Ovary (tissue), 9 donors: ENCODE measurements around the gene JPT2. TPM values are rescaled to one million over a fixed set of nuclear protein-coding genes. Genes with fewer than 3 reads are reported as not detected.

ENCODE experiments used
- DNase-seq, 5 donors: peaks; one replicate each; pipeline ENCODE4 v3.0.0-alpha.2; 2019 to 2020
- H3K27ac ChIP-seq, 2 donors: fragments of 200-600 bp; one replicate each; pipeline versions ENCODE4 v1.5.1 to v1.8.0; 2019 to 2022
- H3K27me3 ChIP-seq: fragments of 200-600 bp; one replicate; pipeline ENCODE4 v1.8.0; 2022
- H3K36me3 ChIP-seq: fragments of 200-600 bp; sonication (generic); one replicate; pipeline ENCODE4 v1.5.1; 2019
- H3K4me1 ChIP-seq: one replicate; pipeline ENCODE4 v1.8.1; 2013; ENCODE audit warnings: mild to moderate bottlenecking, moderate library complexity; ENCODE audit not compliant: insufficient read depth
- H3K4me3 ChIP-seq: fragments of 200-600 bp; sonication (generic); one replicate; pipeline ENCODE4 v1.5.1; 2017
- H3K9me3 ChIP-seq, 2 donors: fragments of 200-600 bp in 1 of 2; sonication (generic) in 1 of 2; one replicate each; pipeline versions ENCODE4 v1.5.1 to v1.8.1; 2013 to 2019; ENCODE audit warnings: mild to moderate bottlenecking in 1 of 2, moderate library complexity in 1 of 2
- EP300 ChIP-seq: sonication (generic); formaldehyde crosslinking; IDR thresholded peaks from one replicate; pipeline ENCODE4 v1.6.1; 2017; ENCODE audit warnings: antibody characterized with exemption
- POLR2A ChIP-seq: fragments of 450-650 bp; IDR thresholded peaks from one replicate; pipeline ENCODE4 v1.6.1; 2017; ENCODE audit warnings: antibody characterized with exemption, mild to moderate bottlenecking, moderate library complexity
- WGBS, 3 donors: extraction: QIAGEN DNeasy Blood & Tissue Kit in 1 of 3; methylation state at CpG; one replicate each; pipeline versions ENCODE4 v1.1.5 to v1.1.7; 2013 to 2017; 5-methylcytosine and 5-hydroxymethylcytosine counted together
- intact Hi-C, 4 donors: fragments of 100-400 bp; cut with DNase I; formaldehyde crosslinking; loops; one replicate each; pipeline versions ENCODE4 v1.11.0 to v1.15.1; 2022 to 2023
- polyA plus RNA-seq, 2 donors: library from polyadenylated mRNA; stranded (reverse); fragments of 200-250 nt in 1 of 2; fragments of 350-450 nt in 1 of 2; fragmentation: Illumina TruSeq in 1 of 2; extraction: RNeasy Lipid Tissue Mini Kit (QIAGEN cat#74804) in 1 of 2; gene quantifications; one replicate each; pipeline ENCODE4 v1.2.3, GENCODE V29; 2013 to 2014
- total RNA-seq, 7 donors: library from RNA; depleted of rRNA in 2 of 7; stranded (reverse); fragments of >200 nt in 2 of 7; fragmentation: NEBNext Ultra II Directional in 3 of 7; extraction: Animal tissue kit (Norgen Biotek cat#: 25700) in 3 of 7; gene quantifications; one replicate each; pipeline versions ENCODE4 v1.1.0 to v1.2.4, GENCODE V29; 2016 to 2023
- TF ChIP-seq, protein P1 (sequence below), 3 donors: fragments of 450-650 bp in 2 of 3; fragments of 200-600 bp in 1 of 3; IDR thresholded peaks; one replicate each; pipeline versions ENCODE4 v1.5.1 to v1.8.0; 2016 to 2022; ENCODE audit warnings: antibody characterized with exemption in 3 of 3, mild to moderate bottlenecking in 1 of 3
- donor health status: DM: no; HTN: no; CAD: no; lungs with moderate emphysema.
- donor health status: DM: no; HTN: no; CAD: no.
- donor health status: Bipolar disorder and iron deficiency.
- donor health status: DM: yes; HTN: yes; CAD: no.
- donor health status: DM: no; HTN: no; CAD: no.
- donor health status: DM: yes; HTN: yes; CAD: no.

JPT2 gene
- total and polyA plus RNA-seq, 9 donors = 14.4 to 51.8 (median 44.1) TPM

DNA sequence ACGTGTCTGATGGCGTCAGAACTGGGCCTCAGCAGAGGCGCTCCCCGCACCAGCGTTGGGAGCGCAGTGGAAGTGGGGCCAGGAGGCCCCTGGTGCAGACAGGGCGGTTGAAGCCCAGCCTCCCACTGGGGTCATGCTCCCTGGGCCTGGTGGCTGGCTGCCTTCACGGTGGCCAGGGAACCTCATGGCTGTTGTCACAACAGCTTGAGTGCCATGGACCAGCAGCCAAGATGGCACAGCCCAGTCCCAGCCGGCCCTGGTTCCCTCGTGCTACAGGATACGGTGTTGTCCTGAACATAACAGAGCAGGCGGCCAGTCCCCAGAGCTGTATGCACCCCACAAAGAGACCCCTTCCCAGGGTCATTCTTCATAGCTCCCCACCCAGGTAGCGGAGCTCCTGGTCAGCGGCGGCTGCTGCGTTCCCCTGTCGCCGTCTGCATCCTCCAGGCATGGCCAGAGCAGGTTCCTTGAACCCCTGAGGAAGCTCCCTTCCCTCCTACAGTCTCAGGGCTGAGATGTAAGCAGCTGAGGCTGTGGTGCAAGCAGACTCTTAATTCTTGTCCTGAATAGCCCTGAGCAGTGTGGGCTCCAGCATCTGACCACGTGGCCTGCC, 63.6 kb downstream of the JPT2 start:
- no peaks in the 10 kb centered on the region for H3K36me3 ChIP-seq
- intact Hi-C loops = no loop called here
- WGBS, 3 donors = 87 to 92% (median 88%) methylated on average over 17 to 19 of the region's 19 CpGs

DNA sequence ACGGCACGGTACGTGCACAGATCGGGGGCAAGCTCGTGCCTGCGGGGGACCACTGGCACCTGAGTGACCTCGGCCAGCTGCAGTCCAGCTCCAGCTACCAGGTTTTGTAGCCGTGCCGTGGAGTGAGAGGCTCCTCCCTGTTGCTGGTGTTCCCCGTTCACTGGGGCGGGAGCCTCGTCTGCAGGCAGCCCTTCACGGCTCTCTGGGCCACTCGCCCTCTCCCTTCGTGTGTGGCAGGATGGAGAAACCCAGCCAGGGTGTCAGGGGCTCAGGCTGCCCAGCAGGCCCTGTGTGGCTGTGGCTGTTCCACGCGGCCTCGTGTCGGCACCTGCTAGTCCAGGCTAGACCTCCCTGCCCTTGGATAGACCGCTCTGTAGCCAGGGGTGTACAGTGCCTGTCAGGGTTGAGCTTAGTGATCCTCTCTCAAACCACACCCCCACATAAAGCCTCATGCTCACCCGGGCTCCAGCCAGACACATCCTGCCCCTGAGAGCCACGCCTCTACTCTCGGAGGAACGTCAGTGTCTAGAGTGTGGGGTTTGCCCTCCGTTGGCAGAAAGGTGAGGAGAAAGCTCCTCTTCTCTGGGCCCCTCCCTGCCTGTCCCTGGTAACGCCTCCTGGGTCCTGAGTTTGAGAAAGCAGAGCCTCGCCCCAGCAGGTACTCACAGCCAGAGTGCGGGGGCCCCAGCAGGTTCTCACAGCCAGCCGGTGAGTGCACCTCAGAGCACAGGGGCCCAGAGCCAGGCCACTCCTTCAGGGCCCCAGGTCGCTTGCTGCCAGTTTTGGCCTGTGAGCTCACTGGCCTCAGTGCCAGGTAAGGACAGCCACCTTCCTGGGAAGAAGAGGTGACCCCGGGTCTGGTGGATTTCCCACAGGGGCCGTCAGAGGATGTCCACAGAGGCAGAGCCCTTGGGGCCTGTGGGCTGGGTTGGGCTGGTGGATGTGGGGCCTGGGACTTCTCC, 65.6 kb downstream of the JPT2 start:
- Histone ChIP-seq H3K4me3 (no peak overlapping the region), H3K9me3 (no peaks in the 10 kb centered on the region), H3K4me1 (no peaks in the 10 kb centered on the region), H3K27ac (no peak overlapping the region), H3K36me3 (no peaks in the 10 kb centered on the region), H3K27me3 (no peaks in the 10 kb centered on the region)
- intact Hi-C loops = no loop called here
- TF ChIP-seq, protein P1, sequence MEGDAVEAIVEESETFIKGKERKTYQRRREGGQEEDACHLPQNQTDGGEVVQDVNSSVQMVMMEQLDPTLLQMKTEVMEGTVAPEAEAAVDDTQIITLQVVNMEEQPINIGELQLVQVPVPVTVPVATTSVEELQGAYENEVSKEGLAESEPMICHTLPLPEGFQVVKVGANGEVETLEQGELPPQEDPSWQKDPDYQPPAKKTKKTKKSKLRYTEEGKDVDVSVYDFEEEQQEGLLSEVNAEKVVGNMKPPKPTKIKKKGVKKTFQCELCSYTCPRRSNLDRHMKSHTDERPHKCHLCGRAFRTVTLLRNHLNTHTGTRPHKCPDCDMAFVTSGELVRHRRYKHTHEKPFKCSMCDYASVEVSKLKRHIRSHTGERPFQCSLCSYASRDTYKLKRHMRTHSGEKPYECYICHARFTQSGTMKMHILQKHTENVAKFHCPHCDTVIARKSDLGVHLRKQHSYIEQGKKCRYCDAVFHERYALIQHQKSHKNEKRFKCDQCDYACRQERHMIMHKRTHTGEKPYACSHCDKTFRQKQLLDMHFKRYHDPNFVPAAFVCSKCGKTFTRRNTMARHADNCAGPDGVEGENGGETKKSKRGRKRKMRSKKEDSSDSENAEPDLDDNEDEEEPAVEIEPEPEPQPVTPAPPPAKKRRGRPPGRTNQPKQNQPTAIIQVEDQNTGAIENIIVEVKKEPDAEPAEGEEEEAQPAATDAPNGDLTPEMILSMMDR (IDR thresholded peaks at IDR 0.05) = no peak
- TF ChIP-seq POLR2A = no peak
- no peak for TF ChIP-seq EP300
- 88 to 89% (median 88%) methylated on average over 31 to 32 of the region's 32 CpGs for WGBS, 3 donors
- no peak for DNase-seq

More for the DNA sequence above, 63.6 kb downstream of the JPT2 start:
- no peak for DNase-seq
- Histone ChIP-seq H3K27ac (no peak overlapping the region), H3K9me3 (no peaks in the 10 kb centered on the region), H3K27me3 (no peaks in the 10 kb centered on the region), H3K4me3 (no peak overlapping the region), H3K4me1 (no peaks in the 10 kb centered on the region)
- TF ChIP-seq, protein P1 (IDR thresholded peaks at IDR 0.05) = no peak
- no peak for TF ChIP-seq POLR2A
- no peak for TF ChIP-seq EP300

DNA sequence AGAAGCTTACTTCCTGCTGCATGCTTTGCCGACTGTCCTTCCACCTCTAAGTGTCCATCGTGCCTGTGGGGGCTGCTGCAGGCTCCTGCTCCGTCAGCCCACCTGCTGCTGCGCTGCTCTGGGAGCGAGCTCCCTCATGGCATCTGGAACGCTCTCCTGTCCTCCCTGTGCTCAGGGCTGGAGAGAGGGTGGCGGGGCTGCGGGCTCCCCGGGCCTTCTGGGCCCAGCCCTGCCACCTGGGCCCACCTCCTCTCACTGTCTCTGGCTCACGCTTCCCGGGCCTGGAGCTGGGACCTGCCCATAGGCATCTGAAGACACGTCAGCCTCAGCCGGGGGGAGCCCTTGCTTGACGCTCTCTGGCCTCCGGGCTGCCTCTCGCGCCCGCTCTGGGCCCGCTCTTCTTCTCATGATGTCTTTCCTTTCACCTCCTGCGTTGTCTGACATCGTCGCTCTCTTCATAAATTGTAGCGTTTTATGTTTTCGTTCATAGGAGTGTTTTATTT, 66.3 kb downstream of the JPT2 start:
- H3K27ac ChIP-seq = no peak overlapping the region
- H3K36me3 ChIP-seq = no peaks in the 10 kb centered on the region
- H3K9me3 ChIP-seq = no peaks in the 10 kb centered on the region
- no peak overlapping the region for H3K4me3 ChIP-seq
- intact Hi-C loops = no loop called here
- no peak for TF ChIP-seq POLR2A
- TF ChIP-seq, protein P1 (IDR thresholded peaks at IDR 0.05) = no peak
- no peak for TF ChIP-seq EP300
- no peaks in the 10 kb centered on the region for H3K27me3 ChIP-seq
- 87 to 93% (median 89%) methylated on average over 23 to 24 of the region's 24 CpGs for WGBS, 3 donors
- DNase-seq = no peak
- no peaks in the 10 kb centered on the region for H3K4me1 ChIP-seq

DNA sequence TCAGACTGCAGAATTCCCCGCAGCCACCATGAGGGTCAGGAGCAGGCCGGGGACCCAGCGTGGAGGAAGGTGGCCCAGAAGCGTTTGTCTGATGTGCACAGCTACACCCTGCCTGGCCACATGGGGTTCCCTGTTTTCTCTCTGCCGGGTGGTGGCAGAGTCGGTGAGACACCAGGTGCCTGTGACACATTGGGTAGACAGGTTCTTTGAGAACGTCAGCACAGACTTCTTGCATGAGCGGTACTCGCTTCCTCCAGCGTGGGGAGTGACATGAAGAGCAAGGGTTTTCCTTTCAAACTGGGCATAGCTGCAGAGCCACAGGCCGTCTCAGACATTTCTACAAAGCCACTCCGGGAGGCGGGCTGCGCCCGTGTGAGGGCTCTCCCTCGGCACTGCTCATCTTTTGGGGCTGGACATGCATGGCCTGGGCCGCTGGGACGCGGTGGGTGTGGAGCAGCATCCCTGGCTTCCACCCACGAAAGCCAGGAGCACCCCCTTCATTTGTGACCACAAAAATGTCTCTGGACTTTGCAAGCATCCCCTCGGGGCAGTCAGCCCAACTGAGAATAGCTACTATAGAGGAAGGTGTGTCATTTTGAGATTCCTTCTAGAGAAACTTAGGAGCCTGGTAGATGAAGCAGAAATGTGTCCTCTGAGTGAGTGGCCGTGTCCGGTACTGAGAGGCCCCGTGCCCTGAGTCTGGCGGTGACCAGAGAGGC, 67.3 kb downstream of the JPT2 start:
- Histone ChIP-seq H3K4me1 (no peaks in the 10 kb centered on the region), H3K27me3 (no peaks in the 10 kb centered on the region), H3K9me3 (no peaks in the 10 kb centered on the region), H3K36me3 (no peaks in the 10 kb centered on the region), H3K27ac (no peak overlapping the region), H3K4me3 (no peak overlapping the region)
- WGBS, 3 donors = 79 to 87% (median 83%) methylated on average over 25 of the region's 25 CpGs
- no peak for DNase-seq
- intact Hi-C loops = no loop called here
- TF ChIP-seq EP300 (no peak), POLR2A (no peak)
- TF ChIP-seq, protein P1 (IDR thresholded peaks at IDR 0.05) = no peak
